ENCODE results near the gene ELAVL1.

Gene ELAVL1

DNA sequence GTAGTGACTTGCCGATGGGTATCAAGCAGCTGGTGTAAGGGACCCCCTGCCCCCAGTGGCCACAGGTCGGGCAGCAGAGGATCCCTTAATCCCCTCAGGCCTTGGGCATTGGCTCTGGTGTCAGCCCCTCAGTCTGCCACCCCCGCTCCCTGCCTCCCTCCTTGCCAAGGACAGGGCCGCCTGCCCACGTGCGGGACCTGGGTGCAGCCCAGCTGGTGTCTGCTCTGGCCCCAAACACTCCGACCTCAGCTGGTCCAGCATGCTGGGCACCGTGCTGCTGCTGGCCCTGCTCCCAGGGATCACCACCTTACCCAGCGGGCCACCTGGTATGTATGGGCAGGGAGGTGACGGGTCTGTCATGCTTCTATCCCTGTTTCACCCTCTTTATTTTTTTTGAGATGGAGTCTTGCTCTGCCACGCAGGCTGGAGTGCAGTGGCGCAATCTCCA is 90.8 kb downstream of the ELAVL1 start, which contains the start of gene TGFBR3L:
Gene TGFBR3L, plus strand, starts transcription at position 233 of the 448 bp plus-strand sequence.
- Histone ChIP-seq H3K79me2 (ENCODE audit: low read length) (no peaks in the 10 kb centered on the region), H3K36me3 (replicated peaks; ENCODE audit: insufficient read depth, low read length) (no peaks in the 10 kb centered on the region; the same call in 1 of the 2 replicates), H3K9ac (ENCODE audit: low read length) (no peak within 1 kb of the TSS), H4K20me1 (ENCODE audit: insufficient read depth, low read length) (0 out of 2 replicates have a peak, but pooled peaks cover 6% of the 10 kb centered on the region), H3K27me3 (replicated peaks; ENCODE audit: insufficient read depth, low read length) (peaks cover 30% of the 10 kb centered on the region), H3K4me2 (ENCODE audit: low read depth, low read length) (no peak within 1 kb of the TSS), H2AFZ (ENCODE audit: low read length) (no peak within 1 kb of the TSS), H3K9me2 (replicated peaks; ENCODE audit: insufficient read depth, low read length) (no peaks in the 10 kb centered on the region), H3K9me3 (replicated peaks; ENCODE audit: insufficient read depth, low read length) (no peaks in the 10 kb centered on the region), H3K4me1 (ENCODE audit: low read length) (peaks cover 10% of the 10 kb centered on the region; the same call in 1 of the 2 replicates), H3K27ac (ENCODE audit: low read length) (no peak within 1 kb of the TSS), H3K4me3 (ENCODE audit: low read length) (no peak within 1 kb of the TSS), H3F3A (ENCODE audit: insufficient read depth, low read length) (peaks cover 14% of the 10 kb centered on the region)
- no peak for TF ChIP-seq EZH2 (optimal IDR thresholded peaks at IDR 0.05; ENCODE audit: low read depth, low read length)
- TF ChIP-seq, protein P1, sequence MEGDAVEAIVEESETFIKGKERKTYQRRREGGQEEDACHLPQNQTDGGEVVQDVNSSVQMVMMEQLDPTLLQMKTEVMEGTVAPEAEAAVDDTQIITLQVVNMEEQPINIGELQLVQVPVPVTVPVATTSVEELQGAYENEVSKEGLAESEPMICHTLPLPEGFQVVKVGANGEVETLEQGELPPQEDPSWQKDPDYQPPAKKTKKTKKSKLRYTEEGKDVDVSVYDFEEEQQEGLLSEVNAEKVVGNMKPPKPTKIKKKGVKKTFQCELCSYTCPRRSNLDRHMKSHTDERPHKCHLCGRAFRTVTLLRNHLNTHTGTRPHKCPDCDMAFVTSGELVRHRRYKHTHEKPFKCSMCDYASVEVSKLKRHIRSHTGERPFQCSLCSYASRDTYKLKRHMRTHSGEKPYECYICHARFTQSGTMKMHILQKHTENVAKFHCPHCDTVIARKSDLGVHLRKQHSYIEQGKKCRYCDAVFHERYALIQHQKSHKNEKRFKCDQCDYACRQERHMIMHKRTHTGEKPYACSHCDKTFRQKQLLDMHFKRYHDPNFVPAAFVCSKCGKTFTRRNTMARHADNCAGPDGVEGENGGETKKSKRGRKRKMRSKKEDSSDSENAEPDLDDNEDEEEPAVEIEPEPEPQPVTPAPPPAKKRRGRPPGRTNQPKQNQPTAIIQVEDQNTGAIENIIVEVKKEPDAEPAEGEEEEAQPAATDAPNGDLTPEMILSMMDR (IDR thresholded peaks at IDR 0.05; ENCODE audit: low read length) = no peak
- no peak for TF ChIP-seq EZH2phosphoT487 (IDR thresholded peaks at IDR 0.05; ENCODE audit: low read length)
- DNase-seq = no peak

DNA sequence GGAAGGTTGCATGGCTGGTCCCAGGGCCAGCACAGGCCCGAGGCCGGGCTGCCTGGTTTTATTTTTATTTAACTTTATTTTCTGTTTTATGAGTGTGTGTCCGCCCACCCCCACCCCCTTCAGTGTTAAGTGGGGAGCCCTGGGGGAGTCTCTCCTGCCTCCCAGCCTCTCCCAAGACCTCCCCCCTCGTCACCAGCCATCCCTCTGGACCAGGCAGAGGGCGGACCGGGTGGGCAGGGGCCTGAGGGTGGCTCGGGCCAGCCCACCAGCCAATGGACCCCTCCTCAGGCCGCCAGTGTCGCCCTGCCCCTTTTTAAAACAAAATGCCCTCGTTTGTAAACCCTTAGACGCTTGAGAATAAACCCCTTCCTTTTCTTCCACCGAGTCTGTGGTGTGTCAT is 91.3 kb downstream of the ELAVL1 start:
- Histone ChIP-seq H3K9me2 (replicated peaks; ENCODE audit: insufficient read depth, low read length) (no peaks in the 10 kb centered on the region), H3K79me2 (ENCODE audit: low read length) (peaks cover 4% of the 10 kb centered on the region), H3K9ac (ENCODE audit: low read length) (no peak overlapping the region), H2AFZ (ENCODE audit: low read length) (no peak overlapping the region), H3K27ac (ENCODE audit: low read length) (no peak overlapping the region), H3K9me3 (replicated peaks; ENCODE audit: insufficient read depth, low read length) (no peaks in the 10 kb centered on the region), H3K27me3 (replicated peaks; ENCODE audit: insufficient read depth, low read length) (peaks cover 30% of the 10 kb centered on the region), H3K4me1 (ENCODE audit: low read length) (peaks cover 10% of the 10 kb centered on the region; the same call in 1 of the 2 replicates), H4K20me1 (ENCODE audit: insufficient read depth, low read length) (0 out of 2 replicates have a peak, but pooled peaks cover 6% of the 10 kb centered on the region), H3K4me3 (ENCODE audit: low read length) (no peak overlapping the region), H3K36me3 (replicated peaks; ENCODE audit: insufficient read depth, low read length) (no peaks in the 10 kb centered on the region; the same call in 1 of the 2 replicates), H3F3A (ENCODE audit: insufficient read depth, low read length) (peaks cover 10% of the 10 kb centered on the region; the same call in 1 of the 2 replicates), H3K4me2 (ENCODE audit: low read depth, low read length) (no peak overlapping the region)
- no peak for TF ChIP-seq EZH2phosphoT487 (IDR thresholded peaks at IDR 0.05; ENCODE audit: low read length)
- TF ChIP-seq, protein P1 (IDR thresholded peaks at IDR 0.05; ENCODE audit: low read length) = no peak
- TF ChIP-seq EZH2 (optimal IDR thresholded peaks at IDR 0.05; ENCODE audit: low read depth, low read length) = no peak
- no peak for DNase-seq

DNA sequence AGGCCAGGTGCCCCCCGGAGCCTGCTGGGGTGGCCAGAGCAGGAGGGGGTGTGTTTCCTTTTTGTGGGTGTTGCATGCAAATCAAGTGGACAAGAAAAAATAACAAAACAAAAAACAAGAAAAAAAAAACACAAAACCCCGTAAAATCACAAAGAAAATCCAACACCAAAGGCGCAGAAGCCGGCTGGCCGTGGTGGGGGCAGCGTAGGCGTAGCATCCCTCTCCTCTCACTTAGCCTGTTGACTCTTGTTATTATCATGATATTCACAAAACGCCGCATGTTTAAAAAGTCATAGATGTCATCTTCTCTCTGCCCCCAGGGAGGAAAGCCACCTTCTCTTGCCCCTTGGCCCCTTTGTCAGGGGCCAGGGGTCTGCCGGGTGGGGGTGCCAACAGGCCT is 91.8 kb downstream of the ELAVL1 start:
- H3F3A ChIP-seq (ENCODE audit: insufficient read depth, low read length) = 0 out of 2 replicates have a peak, but pooled peaks cover 7% of the 10 kb centered on the region
- no peak overlapping the region for H3K27ac ChIP-seq (ENCODE audit: low read length)
- H4K20me1 ChIP-seq (ENCODE audit: insufficient read depth, low read length) = 0 out of 2 replicates have a peak, but pooled peaks cover 6% of the 10 kb centered on the region
- H3K79me2 ChIP-seq (ENCODE audit: low read length) = peaks cover 8% of the 10 kb centered on the region
- no peak overlapping the region for H3K9ac ChIP-seq (ENCODE audit: low read length)
- no peak overlapping the region for H3K4me3 ChIP-seq (ENCODE audit: low read length)
- H3K4me1 ChIP-seq (ENCODE audit: low read length) = peaks cover 7% of the 10 kb centered on the region; the same call in 1 of the 2 replicates
- H2AFZ ChIP-seq (ENCODE audit: low read length) = no peak overlapping the region
- H3K9me2 ChIP-seq (replicated peaks; ENCODE audit: insufficient read depth, low read length) = no peaks in the 10 kb centered on the region
- H3K4me2 ChIP-seq (ENCODE audit: low read depth, low read length) = no peak overlapping the region
- no peaks in the 10 kb centered on the region; the same call in 1 of the 2 replicates for H3K36me3 ChIP-seq (replicated peaks; ENCODE audit: insufficient read depth, low read length)
- H3K9me3 ChIP-seq (replicated peaks; ENCODE audit: insufficient read depth, low read length) = no peaks in the 10 kb centered on the region
- no peak for DNase-seq
- H3K27me3 ChIP-seq (replicated peaks; ENCODE audit: insufficient read depth, low read length) = peaks cover 30% of the 10 kb centered on the region
- no peak for TF ChIP-seq EZH2 (optimal IDR thresholded peaks at IDR 0.05; ENCODE audit: low read depth, low read length)
- no peak for TF ChIP-seq EZH2phosphoT487 (IDR thresholded peaks at IDR 0.05; ENCODE audit: low read length)
- TF ChIP-seq, protein P1 (IDR thresholded peaks at IDR 0.05; ENCODE audit: low read length) = no peak

Data from MM.1S (cell line).